Glomerular endothelial cell (primary cell): ENCODE measurements around the gene XRCC1. TPM values are rescaled to one million over a fixed set of nuclear protein-coding genes. Genes with fewer than 3 reads are reported as not detected.
"Not testable (repeated sequence)": the region's sequence is repeated elsewhere in the genome, so short reads cannot be mapped to it uniquely, and the experiment has no call there.

Source experiments
- DNase-seq: peaks from one replicate; pipeline ENCODE4 v3.0.0-alpha.2; 2011; ENCODE audit warnings: low read depth, low spot score; ENCODE audit errors: extremely low read depth
- total RNA-seq: library from RNA; depleted of rRNA; stranded (reverse); fragments of >200 nt; gene quantifications from 2 replicates; pipeline ENCODE4 v1.2.3, GENCODE V29; 2015

The XRCC1 gene
- 28.5 and 34.3 TPM in 2 replicates for total RNA-seq

GRCh38 chr19:43575156-43575950, at the start of gene XRCC1, which contains the start of gene PINLYP:
XRCC1 (minus strand) TSS chr19:43575527; CDS start chr19:43575458, 69 bp downstream.
PINLYP (plus strand) TSS chr19:43575801; CDS start chr19:43577192, 1,391 bp downstream.
- peak; percentile 89 for DNase-seq

DNA sequence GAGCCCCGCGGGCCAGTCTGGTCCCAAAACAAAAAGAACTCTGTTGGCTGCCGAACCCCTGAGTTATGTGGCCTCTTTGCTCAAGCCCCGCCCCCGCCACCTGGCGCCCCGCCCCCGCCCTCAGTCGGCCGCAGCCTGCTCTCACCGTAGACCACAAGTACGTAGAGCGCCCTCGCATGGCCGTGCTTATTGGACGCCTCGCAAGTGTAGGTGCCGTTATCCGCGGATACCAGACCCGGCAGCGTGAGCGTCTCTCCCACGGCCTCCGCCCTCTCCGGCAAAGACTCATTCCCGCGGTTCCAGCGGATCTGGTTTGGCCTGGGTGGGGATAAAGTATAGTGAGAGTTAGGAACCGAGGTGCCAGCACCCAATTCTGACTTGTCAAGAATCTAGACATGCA, 49.6 kb upstream of the XRCC1 start:
- DNase-seq = no peak

DNA sequence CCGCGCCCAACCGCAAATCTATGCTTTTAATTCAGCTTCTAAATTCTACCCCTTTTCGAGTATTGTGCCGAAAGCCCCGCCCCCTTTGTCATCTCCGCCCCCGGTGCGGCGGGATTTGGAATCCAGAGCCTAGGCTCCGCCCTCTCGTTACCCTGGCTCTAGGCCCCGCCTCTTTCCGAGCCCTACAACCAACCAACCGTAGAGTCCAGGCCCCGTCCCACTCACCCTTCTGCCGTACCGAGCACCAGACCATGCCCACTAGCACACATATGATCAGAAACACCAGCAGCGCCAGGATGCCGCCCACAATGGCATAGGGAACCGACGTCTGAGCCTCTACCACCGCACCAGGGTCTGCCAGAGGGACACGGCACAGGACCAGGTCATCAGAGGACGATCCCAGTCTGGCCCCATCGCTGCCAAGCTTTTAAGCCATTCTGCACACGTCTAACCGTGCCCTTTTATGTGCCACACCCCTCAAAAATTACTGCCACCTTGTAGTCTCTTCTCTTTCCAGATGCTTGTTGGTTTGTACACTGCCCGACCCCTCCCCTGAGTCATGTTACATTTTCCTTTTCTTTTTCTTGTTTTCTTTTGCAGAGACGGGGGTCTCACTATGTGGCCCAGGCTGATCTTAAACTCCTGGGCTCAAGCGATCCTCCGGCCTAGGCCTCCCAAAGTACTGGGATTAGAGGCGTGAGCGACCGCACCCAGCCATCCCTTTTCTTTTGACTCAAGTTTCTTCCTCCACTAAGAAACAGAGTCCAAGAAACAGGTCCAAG, 48.8 kb upstream of the XRCC1 start:
- no peak for DNase-seq

DNA sequence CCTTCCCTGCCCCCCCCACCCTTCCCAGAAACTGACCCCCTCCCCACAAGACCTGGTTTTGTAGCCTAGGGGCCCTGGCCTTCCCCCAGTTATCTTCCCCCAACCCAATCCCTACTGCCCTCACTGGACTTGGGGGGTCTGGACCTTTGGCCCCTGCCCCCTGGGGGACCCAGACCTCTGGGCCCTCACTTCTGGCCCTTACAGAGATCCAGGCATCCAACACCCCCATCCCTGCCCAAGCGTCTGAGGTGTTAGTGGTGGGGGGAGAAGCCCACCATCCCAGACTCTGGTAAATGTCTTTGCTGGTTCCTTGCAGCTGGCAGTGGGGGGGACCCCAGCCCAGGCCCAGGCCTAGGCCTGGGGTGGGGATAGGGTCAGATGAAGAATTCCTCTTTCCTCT, 47.6 kb upstream of the XRCC1 start:
- no peak for DNase-seq

DNA sequence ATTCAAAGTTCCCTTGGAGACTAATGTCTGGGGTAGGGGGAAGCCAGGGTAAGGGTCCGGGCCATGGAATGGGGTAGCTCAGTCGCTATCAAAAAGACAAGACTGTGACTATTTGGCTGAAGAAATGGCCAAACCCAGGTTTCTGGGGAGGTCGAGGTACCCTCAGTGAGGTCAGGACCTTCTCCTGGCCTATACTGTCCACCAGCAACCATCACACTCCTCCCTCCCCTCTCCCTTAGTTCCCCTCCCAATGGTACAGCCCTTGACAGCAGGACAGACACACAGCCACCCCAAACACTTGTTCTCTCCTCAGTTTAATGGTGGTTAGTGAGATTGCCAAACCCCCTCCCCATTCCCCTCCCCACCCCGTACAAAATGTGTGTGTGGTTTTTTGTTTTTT, 46.7 kb upstream of the XRCC1 start:
- DNase-seq = no peak

DNA sequence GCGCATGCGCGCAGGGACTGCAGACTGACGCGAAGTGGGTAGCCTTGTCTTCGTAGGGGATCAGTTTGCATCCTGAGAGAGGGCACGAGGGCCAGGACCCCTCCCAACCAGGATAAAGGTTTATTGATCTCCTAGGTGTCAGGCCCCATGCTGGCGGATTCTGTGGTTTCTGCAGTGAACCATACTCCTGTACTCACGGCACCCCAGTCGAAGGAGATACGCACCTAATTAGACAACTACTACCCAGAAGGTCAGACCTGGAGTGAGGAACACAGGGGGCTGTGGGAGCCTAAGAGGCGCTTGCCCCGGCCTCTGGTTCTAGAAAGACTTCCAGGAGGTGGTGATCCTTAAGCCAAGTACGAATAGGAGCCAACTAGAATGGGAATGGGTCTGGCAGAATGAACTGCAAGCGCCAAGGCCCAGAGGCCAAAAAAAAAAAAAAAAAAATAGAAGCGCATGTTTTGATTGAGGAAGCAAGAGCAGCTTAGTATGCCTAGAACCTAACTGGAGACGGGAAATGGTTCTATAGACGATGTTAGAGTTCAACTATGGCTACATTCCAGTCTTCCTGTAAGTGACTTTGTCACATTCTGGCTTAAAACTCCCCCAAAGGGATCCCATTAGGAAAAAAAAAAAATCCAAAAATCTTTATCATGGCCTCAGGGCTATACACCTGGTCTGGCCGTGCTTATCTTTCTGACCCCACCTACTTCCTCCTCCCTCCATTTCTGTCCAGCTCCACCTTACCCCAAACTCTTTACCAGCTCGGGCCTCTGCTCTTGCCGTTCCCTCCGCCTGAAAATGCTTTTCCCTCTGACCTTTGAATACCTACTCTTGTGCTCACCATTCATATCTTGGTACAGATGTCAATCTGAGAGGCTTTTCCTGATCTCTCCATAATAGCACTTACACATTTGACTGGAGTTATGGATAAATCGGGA, 45.0 kb upstream of the XRCC1 start:
- no peak for DNase-seq

DNA sequence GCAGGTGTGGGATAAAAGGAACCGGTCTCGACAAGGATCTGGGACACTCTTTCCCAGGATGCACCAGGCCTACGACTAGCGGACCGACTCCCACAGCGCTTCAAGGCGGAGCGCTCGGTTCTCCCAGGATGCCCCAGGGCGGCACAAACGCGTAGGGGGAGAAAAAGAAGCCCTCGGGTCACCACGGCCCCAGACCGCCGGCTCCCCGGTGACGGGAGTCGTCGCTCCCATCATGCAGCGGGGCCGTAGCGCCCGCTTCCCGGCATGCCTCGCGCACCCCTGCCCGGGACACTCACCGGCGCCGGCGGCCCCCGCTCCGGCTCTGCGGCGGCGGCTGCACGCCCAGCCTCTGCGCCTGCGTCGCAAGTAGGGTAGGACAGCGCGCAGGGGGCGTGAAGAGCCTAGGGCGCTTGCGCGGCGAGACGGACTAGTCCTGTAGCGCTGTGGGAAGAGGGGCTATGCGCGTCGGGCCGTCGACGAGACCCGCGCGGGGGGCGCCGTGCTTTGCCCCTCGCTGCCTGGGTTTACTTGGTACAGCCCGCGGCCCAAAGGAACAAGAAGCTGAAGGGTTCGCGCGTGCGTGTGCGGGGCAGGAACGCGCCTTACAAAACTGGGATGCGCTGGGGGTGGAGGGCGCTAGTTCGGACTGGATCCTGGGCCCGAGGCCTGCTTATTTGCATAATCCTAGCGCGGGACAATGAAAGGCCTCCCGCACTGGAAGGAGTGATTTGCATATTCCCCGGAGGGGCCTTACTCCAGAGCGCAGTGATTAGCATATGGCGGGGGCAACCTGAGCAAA, 44.1 kb upstream of the XRCC1 start, which contains the start of gene ZNF428:
ZNF428 (minus strand) TSS at position 368 of the 799 bp plus-strand sequence. CDS start 5,325 bp downstream, outside the sequence.
- DNase-seq = peak; percentile 4

GRCh38 chr19:43618921-43619261, 43.6 kb upstream of the XRCC1 start:
- DNase-seq = no peak

GRCh38 chr19:43616954-43617353, 41.6 kb upstream of the XRCC1 start:
- DNase-seq = no peak

GRCh38 chr19:43616306-43616705, 41.0 kb upstream of the XRCC1 start:
- no peak for DNase-seq

DNA sequence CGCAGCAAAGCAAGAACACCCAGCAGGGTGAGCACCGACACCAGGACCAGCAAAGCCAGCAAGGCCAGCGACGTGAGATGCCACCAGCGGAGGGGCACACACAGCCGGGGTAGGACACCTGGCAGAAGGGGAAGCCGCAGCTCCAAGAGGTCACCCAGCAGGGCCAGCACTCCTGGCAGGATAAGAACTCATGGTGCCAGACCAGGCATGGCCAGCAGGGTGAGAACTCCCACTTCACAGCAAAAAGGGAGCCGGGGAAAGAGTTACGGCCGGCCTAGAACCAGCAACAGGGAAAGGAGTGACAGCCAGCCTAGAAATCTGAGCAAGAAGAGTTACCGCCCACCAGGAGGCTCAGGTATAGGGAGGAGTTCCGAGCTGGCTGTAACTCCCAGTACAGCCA, 37.0 kb upstream of the XRCC1 start:
- DNase-seq = no peak

DNA sequence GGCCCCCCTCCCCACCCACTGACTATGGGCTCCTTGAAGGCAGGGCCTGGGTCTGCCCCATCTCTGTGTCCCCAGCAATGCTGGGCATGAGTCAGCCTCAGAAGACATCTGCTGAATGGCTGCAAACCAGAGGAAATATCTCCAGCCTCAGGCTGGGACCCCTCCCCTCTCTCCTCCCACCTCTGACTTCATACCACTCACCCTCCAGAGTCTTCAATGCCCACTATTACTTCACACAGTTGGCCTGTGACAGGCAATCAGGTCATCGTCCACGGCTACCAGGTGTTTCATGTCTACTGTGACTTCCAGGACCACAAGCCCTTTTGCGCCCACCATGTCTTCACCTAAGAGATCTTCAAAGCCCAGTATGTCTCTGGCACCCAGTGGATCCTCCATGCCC, 36.5 kb upstream of the XRCC1 start, which contains the start of gene SRRM5:
SRRM5 (plus strand) TSS at position 301 of the 400 bp plus-strand sequence; CDS start at position 335, 34 bp downstream.
- DNase-seq = no peak

DNA sequence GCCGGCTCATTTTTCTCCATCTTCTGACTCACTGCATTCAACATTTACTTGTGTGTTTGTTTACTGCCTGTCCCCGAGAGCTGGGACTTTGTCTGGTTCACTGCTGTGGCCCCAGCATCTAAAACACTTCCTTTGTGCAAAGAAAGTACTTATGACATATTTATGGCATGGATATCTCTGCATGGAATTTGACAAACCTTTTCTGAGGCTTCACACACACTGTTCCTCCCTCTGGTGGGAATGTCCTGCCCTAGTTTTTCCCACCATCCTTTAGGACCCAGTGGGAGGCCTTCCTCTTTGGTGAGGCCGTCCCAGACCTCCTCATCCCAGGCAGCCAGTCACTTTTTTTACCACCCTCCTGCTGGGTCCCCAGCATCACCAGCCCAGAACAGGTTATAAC, 35.2 kb upstream of the XRCC1 start:
- no peak for DNase-seq

GRCh38 chr19:43609872-43610271, 34.5 kb upstream of the XRCC1 start:
- DNase-seq = no peak

DNA sequence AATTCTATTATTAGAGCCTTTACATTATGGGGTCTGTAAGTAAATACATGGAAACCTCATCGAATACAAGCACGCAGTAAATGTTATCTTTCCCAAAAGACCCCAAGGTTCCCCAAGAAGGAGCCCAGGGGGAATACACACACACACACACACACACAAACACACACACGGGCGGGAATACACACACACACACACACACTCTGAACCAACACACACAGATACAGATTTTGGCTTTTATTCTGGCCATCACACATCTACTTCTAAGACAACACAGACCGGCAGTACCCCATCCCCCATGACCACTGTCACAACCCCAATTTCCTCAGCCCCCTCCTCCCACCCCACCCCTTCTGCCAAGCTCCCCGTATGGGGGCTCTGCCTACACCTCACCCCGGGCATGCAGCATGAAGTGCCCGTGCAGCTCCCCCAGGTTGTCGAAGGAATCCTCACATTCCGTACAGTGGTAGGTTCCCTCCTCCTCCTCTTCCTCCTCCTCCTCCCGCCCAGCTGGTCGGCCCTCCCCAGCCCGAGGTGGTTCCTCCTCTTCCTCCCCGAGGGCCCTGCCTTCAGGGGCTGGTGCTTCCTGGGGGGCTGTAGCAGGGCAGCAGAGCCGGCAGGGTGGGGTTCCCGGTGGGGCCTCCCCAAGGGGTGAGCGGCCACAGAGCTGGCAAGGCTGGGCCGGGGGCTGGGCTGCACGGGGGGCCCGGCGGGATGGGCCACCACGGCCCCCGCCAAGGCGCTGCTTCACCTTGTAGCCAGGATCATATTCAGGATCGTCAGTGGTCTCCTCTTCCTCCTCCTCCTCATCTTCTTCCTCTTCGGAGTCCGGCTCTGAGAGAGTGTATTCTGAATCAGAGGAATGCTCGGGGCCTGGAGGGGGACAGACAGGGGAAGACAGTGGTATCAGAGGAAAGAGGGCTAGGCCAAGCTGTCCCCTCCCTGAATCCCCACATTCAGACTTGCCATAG, 32.2 kb upstream of the XRCC1 start:
- no peak for DNase-seq

DNA sequence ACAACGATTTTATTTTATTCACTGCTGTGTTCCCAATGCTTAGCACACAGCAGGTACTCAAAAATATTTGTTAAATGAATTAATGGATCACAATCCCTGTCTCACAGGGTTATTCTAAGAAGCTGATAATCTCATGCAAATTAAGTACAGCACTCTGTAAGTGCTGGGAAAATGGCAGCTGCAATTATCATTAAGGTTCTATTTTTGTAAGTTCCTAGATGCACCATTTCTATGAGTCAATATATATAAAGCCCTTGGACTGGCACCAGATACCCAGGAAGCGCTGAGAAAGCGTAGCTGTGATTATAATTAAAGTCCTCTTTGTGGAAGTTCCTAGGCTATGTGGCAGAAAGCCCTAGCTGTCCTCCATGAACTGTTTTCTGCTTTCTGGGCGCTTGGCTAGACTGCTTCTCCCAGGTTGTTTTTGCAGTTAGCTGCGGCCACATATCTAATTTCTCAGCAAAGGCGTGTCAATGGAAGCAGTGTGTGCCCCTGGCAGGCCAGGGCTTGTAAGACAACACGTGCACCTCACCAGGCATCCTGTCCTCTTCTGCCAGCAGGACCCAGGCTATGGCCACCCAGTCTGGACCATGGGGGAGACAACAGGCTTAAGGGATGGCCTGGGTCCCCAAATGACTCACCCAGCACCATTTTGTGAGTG, 31.4 kb upstream of the XRCC1 start:
- no peak for DNase-seq

DNA sequence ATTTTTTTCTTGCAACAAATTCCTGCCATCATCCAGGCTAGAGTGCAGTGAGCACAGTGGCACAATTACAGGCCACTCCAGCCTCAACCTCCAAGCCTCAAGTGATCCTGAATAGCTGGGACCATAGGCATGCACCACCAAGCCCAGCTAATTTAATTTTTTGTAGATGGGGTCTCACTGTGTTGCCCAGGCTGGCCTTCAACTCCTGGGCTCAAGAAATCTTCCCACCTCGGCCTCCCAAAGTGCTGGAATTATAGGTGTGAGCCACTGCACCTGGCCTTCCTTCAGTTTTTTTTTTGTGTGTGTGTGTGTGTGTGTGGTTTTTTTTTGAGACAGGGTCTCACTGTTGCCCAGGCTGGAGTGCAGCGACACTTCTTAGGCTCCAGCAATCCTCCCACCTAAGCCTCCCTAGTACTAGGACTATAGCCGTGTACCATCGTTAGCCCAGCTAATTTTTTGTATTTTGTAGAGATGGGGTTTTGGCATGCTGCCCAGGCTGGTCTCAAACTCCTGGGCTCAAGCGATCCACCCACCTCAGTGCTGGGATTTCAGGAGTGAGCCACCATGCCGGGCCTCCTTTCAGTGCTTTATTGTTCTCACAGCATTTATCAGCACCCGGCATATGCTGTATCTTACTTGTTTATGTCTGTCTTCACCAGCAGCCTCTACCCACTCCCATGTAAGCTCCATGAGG, 30.7 kb upstream of the XRCC1 start:
- DNase-seq = no peak

- DNase-seq = not testable (repeated sequence)
These were observed 25.0 kb upstream of the XRCC1 start for GRCh38 chr19:43600326-43600725.
